Gastroesophageal sphincter (tissue), 4 donors: Measurements from ENCODE around the gene CADM2. TPM values are rescaled to one million over a fixed set of nuclear protein-coding genes. Genes with fewer than 3 reads are reported as not detected.

Experiments
- ATAC-seq: fragments of 150-250 bp; one replicate; pipeline ENCODE4 v1.9.1; 2016; ENCODE audit warnings: mild to moderate bottlenecking, moderate library complexity
- H3K27ac ChIP-seq, 4 donors: fragments of 200-600 bp; sonication (generic) in 3 of 4; 1 replicate in 3 of 4; 2 replicates in 1 of 4; pipeline ENCODE4 v1.5.1; 2016 to 2019
- H3K27me3 ChIP-seq: fragments of 200-600 bp; sonication (generic); one replicate; pipeline ENCODE4 v1.5.1; 2019
- H3K36me3 ChIP-seq, 2 donors: fragments of 200-600 bp; sonication (generic); one replicate each; pipeline ENCODE4 v1.5.1; 2019; ENCODE audit warnings: control low read depth in 1 of 2
- H3K4me1 ChIP-seq, 3 donors: fragments of 200-600 bp; sonication (generic); 1 replicate in 2 of 3; 2 replicates in 1 of 3; pipeline ENCODE4 v1.5.1; 2016 to 2019; ENCODE audit warnings: control low read depth in 2 of 3
- H3K4me3 ChIP-seq, 2 donors: fragments of 200-600 bp; sonication (generic); one replicate each; pipeline ENCODE4 v1.5.1; 2019; ENCODE audit warnings: mild to moderate bottlenecking in 1 of 2, moderate library complexity in 1 of 2
- H3K9me3 ChIP-seq, 3 donors: fragments of 200-600 bp; sonication (generic); one replicate each; pipeline ENCODE4 v1.5.1; 2017 to 2019; ENCODE audit warnings: control low read depth in 2 of 3
- EP300 ChIP-seq: sonication (generic); formaldehyde crosslinking; IDR thresholded peaks from one replicate; pipeline ENCODE4 v1.6.1; 2017; ENCODE audit warnings: antibody characterized with exemption, mild to moderate bottlenecking
- POLR2A ChIP-seq, 2 donors: fragments of 450-650 bp; IDR thresholded peaks; one replicate each; pipeline ENCODE4 v1.6.1; 2017; ENCODE audit warnings: antibody characterized with exemption in 2 of 2, mild to moderate bottlenecking in 2 of 2, moderate library complexity in 1 of 2
- POLR2AphosphoS5 ChIP-seq: sonication (generic); formaldehyde crosslinking; IDR thresholded peaks from one replicate; pipeline ENCODE4 v1.6.1; 2017; ENCODE audit warnings: antibody characterized with exemption
- WGBS, 2 donors: methylation state at CpG; one replicate each; pipeline ENCODE4 v1.1.5; 2018; ENCODE audit warnings: low coverage in 1 of 2; 5-methylcytosine and 5-hydroxymethylcytosine counted together
- total RNA-seq, 4 donors: library from RNA; depleted of rRNA; stranded (reverse); fragments of >200 nt; gene quantifications; one replicate each; pipeline ENCODE4 v1.1.0, GENCODE V29; 2016
- TF ChIP-seq, protein P1 (sequence below), 4 experiments: fragments of 200-600 bp in 2 of 4; fragments of 450-650 bp in 2 of 4; sonication (generic) in 1 of 4; IDR thresholded peaks; one replicate each; pipeline ENCODE4 v1.5.1; 2017 to 2019; ENCODE audit warnings: antibody characterized with exemption in 4 of 4, mild to moderate bottlenecking in 2 of 4, moderate library complexity in 2 of 4

Gene CADM2
- total RNA-seq, 4 donors from 2014 or later, result 8.2 to 10.1 (median 9.4) TPM

DNA sequence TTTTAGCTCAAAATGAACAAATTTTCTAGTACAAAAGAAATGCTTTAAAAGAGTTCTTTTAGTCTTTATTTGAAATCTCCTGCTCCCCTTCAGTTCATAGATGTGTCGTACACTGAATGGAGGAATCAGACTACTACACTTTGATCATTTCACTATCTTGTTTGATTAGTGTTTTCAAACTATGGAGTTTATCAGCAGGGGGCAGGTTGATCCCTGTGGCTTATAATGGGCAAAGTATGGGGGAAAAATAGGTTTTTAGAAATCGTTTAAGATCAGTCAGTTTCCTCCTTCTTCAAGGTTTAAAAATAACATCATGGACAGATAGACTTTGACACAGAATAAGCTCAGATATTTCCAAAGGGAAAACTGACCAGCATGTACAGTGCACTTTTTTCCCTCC is 701.7 kb downstream of the CADM2 start:
- TF ChIP-seq POLR2A (IDR thresholded peaks at IDR 0.05) (no peak), EP300 (no peak), POLR2AphosphoS5 (no peak)
- TF ChIP-seq, protein P1, sequence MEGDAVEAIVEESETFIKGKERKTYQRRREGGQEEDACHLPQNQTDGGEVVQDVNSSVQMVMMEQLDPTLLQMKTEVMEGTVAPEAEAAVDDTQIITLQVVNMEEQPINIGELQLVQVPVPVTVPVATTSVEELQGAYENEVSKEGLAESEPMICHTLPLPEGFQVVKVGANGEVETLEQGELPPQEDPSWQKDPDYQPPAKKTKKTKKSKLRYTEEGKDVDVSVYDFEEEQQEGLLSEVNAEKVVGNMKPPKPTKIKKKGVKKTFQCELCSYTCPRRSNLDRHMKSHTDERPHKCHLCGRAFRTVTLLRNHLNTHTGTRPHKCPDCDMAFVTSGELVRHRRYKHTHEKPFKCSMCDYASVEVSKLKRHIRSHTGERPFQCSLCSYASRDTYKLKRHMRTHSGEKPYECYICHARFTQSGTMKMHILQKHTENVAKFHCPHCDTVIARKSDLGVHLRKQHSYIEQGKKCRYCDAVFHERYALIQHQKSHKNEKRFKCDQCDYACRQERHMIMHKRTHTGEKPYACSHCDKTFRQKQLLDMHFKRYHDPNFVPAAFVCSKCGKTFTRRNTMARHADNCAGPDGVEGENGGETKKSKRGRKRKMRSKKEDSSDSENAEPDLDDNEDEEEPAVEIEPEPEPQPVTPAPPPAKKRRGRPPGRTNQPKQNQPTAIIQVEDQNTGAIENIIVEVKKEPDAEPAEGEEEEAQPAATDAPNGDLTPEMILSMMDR (IDR thresholded peaks at IDR 0.05), result no peak
- WGBS, 2 donors, result 71% methylated on average over 2 of the region's 2 CpGs; no CpG with 5 or more reads in 1 of the 2 donors
- H3K4me3 ChIP-seq, result no peak overlapping the region

DNA sequence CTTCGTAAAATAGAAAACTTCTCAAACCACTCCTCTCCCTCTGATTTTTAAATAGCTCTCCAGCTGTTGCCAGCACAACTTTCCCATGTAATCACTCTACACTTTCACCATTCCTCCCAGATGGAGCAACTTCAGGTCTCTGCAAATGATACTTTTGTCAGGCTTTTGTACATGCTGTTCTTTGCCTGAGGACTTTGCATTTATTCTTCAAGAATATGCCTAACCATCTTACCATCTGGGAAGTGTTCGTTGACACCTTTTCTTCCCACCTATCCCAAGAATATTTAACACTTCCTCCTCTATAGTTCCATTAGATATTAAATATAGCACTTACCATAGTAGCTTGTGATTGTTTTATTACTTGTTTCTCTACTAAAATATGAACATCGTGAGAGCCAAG is 703.7 kb downstream of the CADM2 start:
- no peaks in the 10 kb centered on the region for H3K9me3 ChIP-seq
- no peak for TF ChIP-seq EP300
- no peak for TF ChIP-seq POLR2A (IDR thresholded peaks at IDR 0.05)
- no peak for TF ChIP-seq POLR2AphosphoS5
- TF ChIP-seq, protein P1 (IDR thresholded peaks at IDR 0.05), result no peak
- H3K4me1 ChIP-seq, result no peaks in the 10 kb centered on the region
- H3K36me3 ChIP-seq, result no peaks in the 10 kb centered on the region
- ATAC-seq, result no peak
- 68 to 73% methylated on average over 3 of the region's 3 CpGs for WGBS, 2 donors
- H3K27ac ChIP-seq, result no peak overlapping the region
- H3K4me3 ChIP-seq, result no peak overlapping the region
- no peaks in the 10 kb centered on the region for H3K27me3 ChIP-seq

More for the DNA sequence above, 701.7 kb downstream of the CADM2 start:
- no peaks in the 10 kb centered on the region for H3K27me3 ChIP-seq
- ATAC-seq, result no peak
- H3K9me3 ChIP-seq, result no peaks in the 10 kb centered on the region
- no peaks in the 10 kb centered on the region for H3K4me1 ChIP-seq
- H3K27ac ChIP-seq, result no peak overlapping the region
- H3K36me3 ChIP-seq, result no peaks in the 10 kb centered on the region

DNA sequence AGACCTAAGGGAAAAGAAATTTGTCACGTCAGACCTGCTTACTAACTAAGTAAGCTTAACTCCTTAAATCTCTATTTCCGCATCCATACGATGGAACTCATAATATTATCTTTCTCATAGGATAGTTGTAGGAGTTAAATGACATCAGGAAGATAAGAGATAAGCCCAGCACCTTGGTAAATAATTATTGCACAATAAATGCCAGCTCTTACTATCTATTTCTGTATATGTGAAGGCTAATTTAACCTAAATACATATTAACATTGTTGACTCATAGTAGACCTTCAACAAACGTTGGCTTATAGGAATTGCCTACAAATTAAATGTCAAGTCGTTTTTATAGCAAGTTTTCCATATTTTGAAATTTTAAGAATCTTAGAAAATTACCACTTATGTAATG is 709.0 kb downstream of the CADM2 start:
- no peaks in the 10 kb centered on the region for H3K4me1 ChIP-seq
- no peaks in the 10 kb centered on the region for H3K9me3 ChIP-seq
- H3K27me3 ChIP-seq, result no peaks in the 10 kb centered on the region
- H3K36me3 ChIP-seq, result no peaks in the 10 kb centered on the region
- no peak overlapping the region for H3K4me3 ChIP-seq
- TF ChIP-seq EP300, result no peak
- TF ChIP-seq, protein P1 (IDR thresholded peaks at IDR 0.05), result no peak
- no peak for TF ChIP-seq POLR2AphosphoS5
- ATAC-seq, result no peak
- no peak overlapping the region for H3K27ac ChIP-seq
- 77 to 88% methylated on average over 5 of the region's 5 CpGs for WGBS, 2 donors

DNA sequence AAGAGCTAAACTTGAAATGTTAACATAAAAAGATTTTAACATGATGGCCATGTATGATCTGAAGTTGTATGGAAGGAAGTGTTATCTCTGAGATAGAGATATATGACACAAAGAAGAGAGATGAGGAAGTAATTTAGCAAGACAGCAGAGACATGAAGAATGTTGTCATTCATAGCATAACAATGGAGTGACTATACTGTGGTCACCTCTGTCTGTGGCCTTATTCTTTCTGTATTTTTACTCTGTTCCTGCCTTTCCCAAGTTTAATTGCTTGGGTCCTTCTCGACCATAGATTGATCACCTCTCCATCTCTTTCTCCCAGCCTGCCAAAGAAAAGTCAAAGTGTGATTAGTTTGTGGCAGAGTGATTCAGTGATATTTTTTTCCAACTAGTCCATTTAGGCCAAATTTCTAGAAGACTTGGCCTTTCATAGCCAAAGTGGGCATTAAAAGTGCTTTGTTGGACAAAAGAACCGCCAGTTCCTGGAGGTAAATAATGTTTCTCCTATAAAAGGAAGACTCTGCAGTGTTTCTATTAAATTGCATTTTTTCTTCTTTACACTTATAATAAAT is 711.9 kb downstream of the CADM2 start:
- no peak overlapping the region for H3K4me3 ChIP-seq
- H3K36me3 ChIP-seq, result no peaks in the 10 kb centered on the region
- TF ChIP-seq POLR2A (IDR thresholded peaks at IDR 0.05), result no peak
- TF ChIP-seq, protein P1 (IDR thresholded peaks at IDR 0.05), result no peak
- TF ChIP-seq POLR2AphosphoS5, result no peak
- TF ChIP-seq EP300, result no peak
- no peak for ATAC-seq
- H3K27ac ChIP-seq, result no peak overlapping the region
- no peaks in the 10 kb centered on the region for H3K9me3 ChIP-seq
- no peaks in the 10 kb centered on the region for H3K4me1 ChIP-seq
- no peaks in the 10 kb centered on the region for H3K27me3 ChIP-seq
- 62 to 90% methylated on average over 2 of the region's 2 CpGs for WGBS, 2 donors

DNA sequence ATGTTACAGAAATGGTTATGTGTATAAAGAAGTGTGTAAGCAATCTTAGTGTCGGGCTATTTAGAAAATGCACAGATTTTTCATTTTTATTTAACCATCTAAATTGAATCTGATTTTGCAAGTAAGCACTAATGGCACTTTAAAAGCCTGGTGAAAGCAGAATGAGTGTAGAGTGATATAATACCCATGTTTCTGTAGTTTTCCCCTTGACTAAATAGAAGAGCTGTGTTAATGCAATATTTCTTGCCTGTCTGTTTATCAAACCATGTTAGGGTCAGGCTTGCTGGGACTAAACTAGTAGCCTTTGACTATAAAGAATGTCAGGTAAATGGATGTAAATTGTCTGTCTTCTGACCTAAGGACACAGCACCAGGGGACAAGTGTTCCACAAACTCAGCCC is 714.0 kb downstream of the CADM2 start:
- Histone ChIP-seq H3K27me3 (no peaks in the 10 kb centered on the region), H3K36me3 (no peaks in the 10 kb centered on the region), H3K4me3 (no peak overlapping the region), H3K4me1 (no peaks in the 10 kb centered on the region), H3K27ac (no peak overlapping the region), H3K9me3 (no peaks in the 10 kb centered on the region)
- TF ChIP-seq POLR2AphosphoS5 (no peak), EP300 (no peak), POLR2A (IDR thresholded peaks at IDR 0.05) (no peak)
- TF ChIP-seq, protein P1 (IDR thresholded peaks at IDR 0.05), result no peak
- no peak for ATAC-seq
- WGBS, 2 donors, result 52 to 57% methylated on average over 1 of the region's 1 CpG
